Osteoblast (primary cell): ENCODE measurements around the gene DTNBP1. TPM values are rescaled to one million over a fixed set of nuclear protein-coding genes. Genes with fewer than 3 reads are reported as not detected.
"Not testable (repeated sequence)": the region's sequence is repeated elsewhere in the genome, so short reads cannot be mapped to it uniquely, and the experiment has no call there.

Source experiments
- DNase-seq: peaks from one replicate; pipeline ENCODE4 v3.0.0; 2011; ENCODE audit warnings: low spot score, mixed read lengths; ENCODE audit not compliant: insufficient read length; ENCODE audit errors: missing footprints
- H2AFZ ChIP-seq: 2 replicates; pipeline ENCODE4 v1.6.0; 2011; ENCODE audit warnings: mild to moderate bottlenecking, low read length
- H3K27ac ChIP-seq: 2 replicates; pipeline ENCODE4 v1.5.1; 2011; ENCODE audit warnings: mild to moderate bottlenecking, low read depth, low read length, moderate library complexity
- H3K27me3 ChIP-seq: 2 replicates; pipeline ENCODE4 v1.6.0; 2012; ENCODE audit warnings: mild to moderate bottlenecking, control low read depth, inconsistent platforms, low read length, moderate library complexity; ENCODE audit not compliant: insufficient read depth
- H3K36me3 ChIP-seq: 2 replicates; pipeline ENCODE4 v1.5.1; 2011; ENCODE audit warnings: mild to moderate bottlenecking, low read length, control low read depth, moderate library complexity; ENCODE audit not compliant: insufficient read depth
- H3K4me1 ChIP-seq: 2 replicates; pipeline ENCODE4 v1.5.1; 2011; ENCODE audit warnings: mild to moderate bottlenecking, low read length, control low read depth, moderate library complexity; ENCODE audit not compliant: insufficient read depth
- H3K4me2 ChIP-seq: 2 replicates; pipeline ENCODE4 v1.6.0; 2011; ENCODE audit warnings: mild to moderate bottlenecking, low read length; ENCODE audit not compliant: insufficient read depth
- H3K4me3 ChIP-seq: fragments of 200-600 bp; sonication (generic); 3 replicates; pipeline ENCODE4 v1.5.1; 2012; ENCODE audit warnings: mild to moderate bottlenecking, low read length, inconsistent platforms; ENCODE audit not compliant: insufficient read depth
- H3K79me2 ChIP-seq: 2 replicates; pipeline ENCODE4 v1.6.0; 2012; ENCODE audit warnings: mild to moderate bottlenecking, low read length, control low read depth, inconsistent platforms; ENCODE audit not compliant: insufficient read depth
- H3K9me3 ChIP-seq: 2 replicates; pipeline ENCODE4 v1.5.1; 2011; ENCODE audit warnings: low read depth, low read length, control low read depth
- H4K20me1 ChIP-seq: 2 replicates; pipeline ENCODE4 v1.6.0; 2012; ENCODE audit warnings: mild to moderate bottlenecking, low read length, control low read depth; ENCODE audit not compliant: insufficient read depth
- CTCF ChIP-seq: IDR thresholded peaks from 2 replicates; pipeline ENCODE4 v1.5.1; 2011; ENCODE audit warnings: mild to moderate bottlenecking, low read depth, low read length, moderate library complexity; ENCODE audit errors: extremely low read depth
- total RNA-seq: library from RNA; depleted of rRNA; stranded (reverse); fragments of >200 nt; gene quantifications from 2 replicates; pipeline ENCODE4 v1.2.3, GENCODE V29; 2012

The DTNBP1 gene
- total RNA-seq, 1 donor = 5.8 TPM

DNA sequence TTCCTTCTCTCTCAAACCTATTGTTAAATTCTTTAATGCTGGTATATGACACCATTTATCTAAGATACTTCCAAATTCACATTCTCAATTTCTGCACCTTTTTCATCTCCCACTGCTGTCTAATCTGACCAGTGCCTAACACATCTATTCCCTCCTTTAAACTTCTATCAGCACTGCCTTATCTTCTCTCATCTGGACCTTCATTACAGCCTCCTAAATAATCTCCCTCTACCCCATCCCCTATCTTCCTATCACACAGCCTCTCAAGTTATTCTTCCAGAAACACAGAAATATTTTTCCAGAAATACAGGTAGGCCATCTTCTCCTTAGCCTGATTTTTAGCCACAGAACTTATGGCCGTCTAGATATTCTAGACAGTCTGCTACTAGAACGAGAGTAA is 5.5 kb downstream of the DTNBP1 start:
- no peaks in the 10 kb centered on the region for H4K20me1 ChIP-seq
- no peaks in the 10 kb centered on the region for H3K27me3 ChIP-seq
- peaks cover 44% of the 10 kb centered on the region for H3K79me2 ChIP-seq
- H3K4me2 ChIP-seq = no peak overlapping the region
- peaks cover 10% of the 10 kb centered on the region for H3K4me1 ChIP-seq
- no peaks in the 10 kb centered on the region for H3K9me3 ChIP-seq
- H3K36me3 ChIP-seq = no peaks in the 10 kb centered on the region
- no peak overlapping the region for H3K27ac ChIP-seq
- no peak overlapping the region for H2AFZ ChIP-seq
- no peak for TF ChIP-seq CTCF
- DNase-seq = no peak
- H3K4me3 ChIP-seq = no peak overlapping the region

GRCh38 chr6:15656145-15656544 is 6.7 kb downstream of the DTNBP1 start:
- no peak for DNase-seq
- no peak overlapping the region for H3K27ac ChIP-seq
- no peak for TF ChIP-seq CTCF
- no peaks in the 10 kb centered on the region for H3K9me3 ChIP-seq
- no peak overlapping the region for H2AFZ ChIP-seq
- H3K4me1 ChIP-seq = peaks cover 5% of the 10 kb centered on the region
- no peaks in the 10 kb centered on the region for H4K20me1 ChIP-seq
- peaks cover 36% of the 10 kb centered on the region for H3K79me2 ChIP-seq
- no peaks in the 10 kb centered on the region for H3K36me3 ChIP-seq
- no peak overlapping the region for H3K4me3 ChIP-seq
- no peak overlapping the region for H3K4me2 ChIP-seq
- H3K27me3 ChIP-seq = no peaks in the 10 kb centered on the region

DNA sequence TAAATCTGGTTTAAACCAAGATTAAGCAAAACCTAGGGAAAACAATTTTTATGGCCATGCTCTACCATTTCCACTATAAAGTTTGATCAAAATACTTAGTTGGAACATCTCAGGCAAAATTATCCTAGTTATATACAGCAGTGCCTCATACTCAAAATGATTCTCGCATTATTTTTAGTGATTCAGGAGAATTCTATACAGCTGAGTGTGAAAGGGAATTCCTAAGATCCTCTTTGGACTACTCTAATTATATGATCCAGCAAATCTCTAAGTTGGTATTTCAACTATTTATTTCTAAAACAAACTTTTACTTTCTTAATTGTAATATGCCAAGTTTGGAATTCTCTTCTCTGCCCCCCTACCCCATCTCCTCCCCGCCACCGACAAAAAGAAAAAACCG is 8.6 kb downstream of the DTNBP1 start:
- H3K79me2 ChIP-seq = peaks cover 34% of the 10 kb centered on the region
- no peak for TF ChIP-seq CTCF
- no peak overlapping the region for H3K4me3 ChIP-seq
- peaks cover 5% of the 10 kb centered on the region for H3K4me1 ChIP-seq
- H3K9me3 ChIP-seq = no peaks in the 10 kb centered on the region
- no peak for DNase-seq
- peak overlapping the region; percentile 40 for H3K4me2 ChIP-seq
- H3K27me3 ChIP-seq = no peaks in the 10 kb centered on the region
- no peaks in the 10 kb centered on the region for H4K20me1 ChIP-seq
- H3K36me3 ChIP-seq = no peaks in the 10 kb centered on the region
- H3K27ac ChIP-seq = no peak overlapping the region
- no peak overlapping the region for H2AFZ ChIP-seq

- no peak overlapping the region for H3K4me3 ChIP-seq
- DNase-seq = no peak
- H3K27ac ChIP-seq = no peak overlapping the region
- no peaks in the 10 kb centered on the region for H3K36me3 ChIP-seq
- no peaks in the 10 kb centered on the region for H3K9me3 ChIP-seq
- no peaks in the 10 kb centered on the region for H4K20me1 ChIP-seq
- no peak overlapping the region for H3K4me2 ChIP-seq
- no peak overlapping the region for H2AFZ ChIP-seq
- peaks cover 34% of the 10 kb centered on the region for H3K79me2 ChIP-seq
- no peak for TF ChIP-seq CTCF
- H3K27me3 ChIP-seq = no peaks in the 10 kb centered on the region
- H3K4me1 ChIP-seq = peaks cover 5% of the 10 kb centered on the region
These were observed 9.2 kb downstream of the DTNBP1 start for GRCh38 chr6:15653581-15653980.

DNA sequence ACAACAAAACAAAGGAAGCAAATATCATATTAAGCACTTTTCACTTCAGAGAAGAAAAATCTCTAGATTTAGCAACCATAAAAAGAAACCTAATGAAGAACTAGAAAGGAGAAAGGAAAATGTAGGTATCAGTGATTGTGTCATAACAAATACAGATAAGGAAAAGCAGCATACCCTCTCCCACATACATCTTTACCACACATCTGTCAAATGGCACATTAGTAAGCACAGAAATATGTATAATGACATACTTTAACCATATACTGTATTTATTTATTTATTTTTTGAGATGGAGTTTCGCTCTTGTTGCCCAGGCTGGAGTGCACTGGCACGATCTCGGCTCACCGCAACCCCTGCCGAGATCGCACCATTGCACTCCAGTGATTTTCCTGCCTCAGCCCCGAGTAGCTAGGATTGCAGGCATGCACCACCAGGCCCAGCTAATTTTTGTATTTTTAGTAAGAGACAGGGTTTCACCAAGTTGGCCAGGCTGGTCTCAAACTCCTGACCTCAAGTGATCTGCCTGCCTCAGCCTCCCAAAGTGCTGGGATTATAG is 12.7 kb downstream of the DTNBP1 start:
- H2AFZ ChIP-seq, H3K27me3 ChIP-seq, H3K4me1 ChIP-seq, H3K4me3 ChIP-seq, H3K9me3 ChIP-seq, H4K20me1 ChIP-seq, H3K36me3 ChIP-seq, H3K4me2 ChIP-seq, DNase-seq, H3K27ac ChIP-seq: not testable (repeated sequence)
- H3K79me2 ChIP-seq = peaks cover 22% of the 10 kb centered on the region
